Effector CD8-positive, alpha-beta T cell (primary cell): ENCODE results near the gene CC2D1A.

Source experiments
- DNase-seq: peaks from one replicate; lab custom pipeline; 2025; lab: John Stamatoyannopoulos, UW

CC2D1A gene

DNA sequence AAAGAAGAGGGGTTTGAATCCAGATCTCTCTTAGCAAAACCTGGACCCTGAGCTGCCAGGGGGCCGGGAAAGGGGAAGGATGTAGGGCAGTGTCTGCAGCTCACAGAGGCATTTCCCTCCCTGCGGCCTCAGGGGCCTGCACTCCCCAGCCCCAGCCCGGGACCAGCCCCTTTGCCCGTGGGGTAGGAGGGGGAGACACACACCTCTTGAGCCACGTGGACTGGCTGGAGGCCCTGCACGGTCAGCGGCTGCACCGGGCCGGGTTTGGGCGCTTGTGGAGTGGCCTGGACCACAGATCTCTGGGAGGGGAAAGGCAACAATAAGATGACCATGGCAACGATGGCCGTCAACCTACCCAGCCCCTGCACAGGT, 73.2 kb downstream of the CC2D1A start:
- no peak for DNase-seq

GRCh38 chr19:13979686-13980085, 73.7 kb downstream of the CC2D1A start:
- no peak for DNase-seq

DNA sequence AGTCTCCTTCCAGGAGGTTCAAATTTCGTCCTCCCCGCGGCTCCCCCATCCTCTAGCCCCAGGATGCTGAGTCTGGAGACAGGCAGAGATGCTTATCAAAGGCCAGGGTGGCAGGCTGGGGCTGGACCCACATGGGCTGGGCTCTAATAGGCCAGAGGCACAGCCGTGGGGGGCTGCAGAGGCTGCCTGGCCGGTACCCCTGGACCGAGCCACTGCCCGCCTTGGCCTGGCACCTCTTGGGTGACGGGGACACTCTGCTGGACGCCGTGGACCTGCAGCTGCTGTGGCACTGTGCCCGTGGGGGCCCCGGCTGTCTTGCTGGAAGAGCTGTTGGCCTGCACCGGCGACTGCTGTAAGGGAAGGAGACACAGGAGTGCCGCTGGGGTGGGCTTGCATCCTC, 74.3 kb downstream of the CC2D1A start:
- no peak for DNase-seq
